NCI-H524 (cell line): ENCODE results near the gene SIPA1L3.
"Not testable (repeated sequence)": the region's sequence is repeated elsewhere in the genome, so short reads cannot be mapped to it uniquely, and the experiment has no call there.

Experiments
- DNase-seq, 2 experiments: peaks; one replicate each; lab custom pipeline; 2025; lab: John Stamatoyannopoulos, UW

The SIPA1L3 gene, protein sequence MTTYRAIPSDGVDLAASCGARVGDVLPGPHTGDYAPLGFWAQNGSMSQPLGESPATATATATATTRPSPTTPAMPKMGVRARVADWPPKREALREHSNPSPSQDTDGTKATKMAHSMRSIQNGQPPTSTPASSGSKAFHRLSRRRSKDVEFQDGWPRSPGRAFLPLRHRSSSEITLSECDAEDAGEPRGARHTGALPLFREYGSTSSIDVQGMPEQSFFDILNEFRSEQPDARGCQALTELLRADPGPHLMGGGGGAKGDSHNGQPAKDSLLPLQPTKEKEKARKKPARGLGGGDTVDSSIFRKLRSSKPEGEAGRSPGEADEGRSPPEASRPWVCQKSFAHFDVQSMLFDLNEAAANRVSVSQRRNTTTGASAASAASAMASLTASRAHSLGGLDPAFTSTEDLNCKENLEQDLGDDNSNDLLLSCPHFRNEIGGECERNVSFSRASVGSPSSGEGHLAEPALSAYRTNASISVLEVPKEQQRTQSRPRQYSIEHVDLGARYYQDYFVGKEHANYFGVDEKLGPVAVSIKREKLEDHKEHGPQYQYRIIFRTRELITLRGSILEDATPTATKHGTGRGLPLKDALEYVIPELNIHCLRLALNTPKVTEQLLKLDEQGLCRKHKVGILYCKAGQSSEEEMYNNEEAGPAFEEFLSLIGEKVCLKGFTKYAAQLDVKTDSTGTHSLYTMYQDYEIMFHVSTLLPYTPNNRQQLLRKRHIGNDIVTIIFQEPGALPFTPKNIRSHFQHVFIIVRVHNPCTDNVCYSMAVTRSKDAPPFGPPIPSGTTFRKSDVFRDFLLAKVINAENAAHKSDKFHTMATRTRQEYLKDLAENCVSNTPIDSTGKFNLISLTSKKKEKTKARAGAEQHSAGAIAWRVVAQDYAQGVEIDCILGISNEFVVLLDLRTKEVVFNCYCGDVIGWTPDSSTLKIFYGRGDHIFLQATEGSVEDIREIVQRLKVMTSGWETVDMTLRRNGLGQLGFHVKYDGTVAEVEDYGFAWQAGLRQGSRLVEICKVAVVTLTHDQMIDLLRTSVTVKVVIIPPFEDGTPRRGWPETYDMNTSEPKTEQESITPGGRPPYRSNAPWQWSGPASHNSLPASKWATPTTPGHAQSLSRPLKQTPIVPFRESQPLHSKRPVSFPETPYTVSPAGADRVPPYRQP (N-terminal part only)

GRCh38 chr19:37906869-37907734 lies at the start of gene SIPA1L3:
TSS of gene SIPA1L3 (plus strand) at chr19:37907208. CDS start at chr19:38081566, 174,358 bp downstream.
- peak; percentile 96 to 99 for DNase-seq

DNA sequence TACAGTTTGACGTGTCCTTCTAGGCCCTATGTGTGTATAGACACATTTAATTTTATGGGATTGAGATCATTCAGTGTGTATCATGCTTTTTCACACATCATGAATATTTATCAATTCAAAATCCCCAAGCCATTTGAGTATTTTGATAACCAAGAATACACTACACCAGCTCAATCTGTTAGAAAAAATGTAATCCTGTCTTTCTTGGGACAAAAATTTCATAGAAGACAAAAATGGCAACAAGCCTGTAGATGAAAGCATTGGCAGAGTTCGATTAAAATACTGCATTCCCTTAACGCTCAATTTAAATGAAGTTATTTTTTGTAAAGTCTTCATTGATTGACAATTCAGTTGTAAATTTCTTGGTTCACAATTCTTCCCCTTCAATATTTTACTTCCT lies 42.5 kb upstream of the SIPA1L3 start:
- no peak for DNase-seq

- DNase-seq, result not testable (repeated sequence)
Measured at GRCh38 chr19:37865930-37866329, 41.1 kb upstream of the SIPA1L3 start.

- DNase-seq, result no peak
Measured at GRCh38 chr19:37867831-37868230, 39.2 kb upstream of the SIPA1L3 start.

DNA sequence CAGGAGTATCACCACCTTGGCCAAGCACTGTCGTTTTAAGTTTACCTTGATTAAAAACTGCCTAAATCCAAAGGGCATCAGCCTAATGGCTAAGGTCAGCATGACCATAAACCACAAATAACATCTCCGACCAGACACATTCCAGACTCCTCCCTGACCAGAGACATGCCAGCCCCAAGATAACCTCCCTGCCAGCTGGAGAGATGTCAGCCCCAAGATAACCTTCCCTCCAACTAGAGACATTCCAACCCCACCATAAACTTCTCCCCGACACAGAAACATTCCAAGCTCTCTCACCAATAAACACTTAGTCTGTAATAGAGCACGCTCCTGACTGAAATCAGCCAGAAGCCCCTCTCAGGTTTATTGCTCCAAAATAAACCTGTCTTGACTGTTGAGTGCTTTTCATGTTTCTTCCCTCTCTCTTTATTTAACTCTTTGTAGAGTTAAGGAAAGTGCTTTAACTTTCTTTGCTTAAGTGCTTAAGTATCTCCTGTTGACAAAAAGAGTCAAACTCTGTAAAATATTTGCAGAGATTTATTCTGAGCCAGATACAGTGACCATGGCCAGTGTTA lies 37.2 kb upstream of the SIPA1L3 start:
- no peak for DNase-seq

DNA sequence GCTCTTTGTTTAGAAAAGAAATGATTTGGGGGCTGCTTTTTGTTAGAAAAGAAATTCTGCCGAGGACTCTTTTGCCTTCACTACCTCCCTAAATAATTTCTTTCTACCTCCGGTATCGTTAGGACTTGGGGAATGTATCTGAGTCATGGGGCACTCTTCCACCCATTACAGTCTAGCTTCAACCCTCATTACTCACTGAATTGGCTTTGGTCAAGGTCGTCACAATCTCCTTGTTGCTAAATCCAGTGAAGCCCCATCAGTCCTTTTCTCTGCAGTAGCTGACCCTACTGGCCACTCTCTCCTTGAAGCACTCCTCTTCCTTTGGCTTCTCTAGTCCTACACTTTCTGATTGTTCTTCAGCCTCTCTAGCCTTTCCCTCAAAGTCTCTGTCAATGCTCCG lies 34.6 kb upstream of the SIPA1L3 start:
- DNase-seq, result no peak

DNA sequence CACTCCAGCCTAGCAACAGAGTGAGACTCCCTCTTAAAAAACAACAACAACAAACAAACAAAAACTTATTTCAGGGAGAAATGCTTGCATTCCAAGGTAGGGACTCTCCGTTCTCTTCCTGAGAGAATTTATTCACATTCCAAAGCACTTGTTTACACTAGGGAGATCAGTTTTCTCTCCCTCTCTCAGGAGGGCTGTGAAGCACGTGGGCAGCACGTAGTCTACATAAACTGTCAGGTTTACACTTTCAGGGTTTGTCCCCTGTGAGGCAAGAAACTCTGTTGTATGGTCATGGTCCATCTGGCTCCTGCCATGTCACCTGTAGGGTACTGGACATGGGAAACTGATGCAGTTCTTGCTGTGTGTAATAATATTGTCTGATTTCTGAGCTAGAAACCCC lies 32.2 kb upstream of the SIPA1L3 start:
- DNase-seq, result no peak

DNA sequence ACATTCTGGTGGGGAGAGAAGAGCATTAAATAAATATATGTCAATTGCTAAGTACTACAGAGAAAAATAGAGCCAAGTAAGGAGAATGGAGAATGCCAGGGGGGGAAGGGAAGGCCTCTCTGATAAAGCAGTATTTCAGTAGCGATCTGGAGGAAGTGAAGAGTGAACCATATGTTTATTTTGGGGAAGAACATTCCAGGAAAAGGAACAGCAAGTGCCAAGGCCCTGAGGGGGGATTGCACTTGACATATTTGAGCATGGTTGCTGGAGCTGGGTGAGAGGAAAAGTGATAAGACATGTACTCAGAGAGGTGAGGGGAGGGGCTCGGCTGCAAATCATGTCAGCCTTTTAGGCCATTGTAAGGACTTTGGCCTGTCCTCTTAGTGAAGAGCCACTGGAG lies 31.0 kb upstream of the SIPA1L3 start:
- no peak for DNase-seq

DNA sequence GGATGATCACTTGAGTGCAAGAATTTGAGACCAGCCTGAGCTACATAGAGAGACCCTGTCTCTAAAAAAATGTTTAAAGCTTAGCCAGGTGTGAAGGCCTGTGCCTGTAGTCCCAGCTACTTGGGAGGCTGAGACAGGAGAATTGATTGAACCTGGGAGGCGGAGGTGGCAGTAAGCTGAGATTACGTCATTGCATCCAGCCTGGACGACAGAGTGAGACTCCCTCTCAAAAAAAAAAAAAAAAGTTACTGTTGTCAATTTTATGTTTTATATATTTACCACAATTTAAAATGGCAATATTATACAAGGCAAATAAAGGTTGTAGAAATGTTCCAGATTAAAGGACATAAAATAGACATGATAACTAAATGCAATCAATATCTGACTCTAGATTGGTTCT lies 29.9 kb upstream of the SIPA1L3 start:
- DNase-seq, result no peak

- DNase-seq, result no peak
Measured at GRCh38 chr19:37885392-37885791, 21.6 kb upstream of the SIPA1L3 start.

- DNase-seq, result no peak
Measured at GRCh38 chr19:37886571-37886970, 20.4 kb upstream of the SIPA1L3 start.

- no peak for DNase-seq
Measured at GRCh38 chr19:37893845-37894575, 13.0 kb upstream of the SIPA1L3 start.

- DNase-seq, result no peak
Measured at GRCh38 chr19:37896180-37896579, 10.8 kb upstream of the SIPA1L3 start.

DNA sequence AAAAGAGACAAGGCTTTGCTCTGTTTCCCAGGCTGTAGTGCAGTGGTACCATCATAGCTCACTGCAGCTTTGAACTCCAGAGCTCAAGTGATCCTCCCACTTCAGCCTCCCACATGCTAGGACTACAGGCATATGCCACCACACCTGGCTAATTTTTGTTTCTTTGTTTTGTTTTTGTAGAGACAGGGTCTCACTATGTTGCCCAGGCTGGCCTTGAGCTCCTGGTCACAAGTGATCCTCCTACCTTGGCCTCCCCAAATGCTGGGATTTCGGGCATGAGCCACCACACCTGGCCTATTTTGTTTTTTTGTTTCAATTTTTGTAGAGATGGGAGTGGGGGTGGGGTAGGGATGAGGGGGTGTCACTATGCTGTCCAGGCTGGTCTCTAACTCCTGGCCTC lies 7.6 kb upstream of the SIPA1L3 start:
- no peak for DNase-seq

- DNase-seq, result no peak
Measured at GRCh38 chr19:37899966-37900365, 7.0 kb upstream of the SIPA1L3 start.

GRCh38 chr19:37902668-37903067 lies 4.3 kb upstream of the SIPA1L3 start:
- peak; percentile 92 for DNase-seq

- DNase-seq, result no peak
Measured at GRCh38 chr19:37903096-37903495, 3.9 kb upstream of the SIPA1L3 start.

DNA sequence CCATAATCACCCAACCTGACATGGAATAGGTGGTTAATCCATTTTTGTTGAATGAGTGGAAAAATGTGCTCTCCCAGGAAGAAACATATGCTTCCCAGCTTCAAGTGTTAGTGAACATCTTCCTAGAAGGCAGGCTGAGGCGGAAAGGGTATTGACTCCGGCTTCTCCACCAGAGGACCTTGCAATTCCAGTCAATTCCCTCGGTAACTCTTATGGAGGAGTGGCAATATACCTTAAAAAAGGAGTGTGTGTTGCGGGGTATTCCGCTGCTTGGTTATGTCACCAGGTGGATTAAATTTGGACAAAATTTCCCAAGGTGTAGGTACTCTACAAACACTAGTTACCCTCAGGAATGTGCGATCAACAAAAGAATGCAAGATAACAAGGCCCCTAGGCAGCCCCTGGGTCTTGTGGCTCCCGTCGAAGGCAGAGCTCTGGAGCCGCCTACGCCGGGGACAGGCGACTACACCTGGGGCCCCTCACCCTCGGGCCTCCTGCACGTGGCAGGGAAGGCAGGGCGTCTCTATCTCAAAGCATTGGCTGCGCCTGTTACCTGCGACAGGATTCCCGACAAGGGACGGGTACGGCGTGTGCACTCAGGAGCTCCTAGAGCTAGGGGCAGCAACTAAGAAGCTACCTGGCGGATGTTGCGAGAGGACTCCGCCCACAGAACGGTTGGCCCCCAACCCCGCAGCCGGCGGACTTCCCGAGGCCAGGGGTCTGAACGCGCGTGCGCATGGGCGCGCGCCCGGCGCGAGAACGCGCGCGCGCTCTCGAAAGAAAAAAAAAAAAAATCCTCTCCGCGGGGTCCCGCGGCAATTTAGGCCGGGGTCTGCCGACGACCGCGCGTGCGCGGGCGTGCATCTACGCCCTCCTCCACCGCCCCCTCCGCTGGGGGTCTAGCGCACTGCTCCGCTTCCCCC lies 801 bp upstream of the SIPA1L3 start, which contains the start of gene WDR87:
Gene WDR87 (minus strand): TSS at position 649 of the 923 bp plus-strand sequence. CDS start 8,355 bp downstream, outside the sequence.
- DNase-seq, result peak; percentile 90 to 93
